ENCODE measurements around the gene UGT2B11.

DNA sequence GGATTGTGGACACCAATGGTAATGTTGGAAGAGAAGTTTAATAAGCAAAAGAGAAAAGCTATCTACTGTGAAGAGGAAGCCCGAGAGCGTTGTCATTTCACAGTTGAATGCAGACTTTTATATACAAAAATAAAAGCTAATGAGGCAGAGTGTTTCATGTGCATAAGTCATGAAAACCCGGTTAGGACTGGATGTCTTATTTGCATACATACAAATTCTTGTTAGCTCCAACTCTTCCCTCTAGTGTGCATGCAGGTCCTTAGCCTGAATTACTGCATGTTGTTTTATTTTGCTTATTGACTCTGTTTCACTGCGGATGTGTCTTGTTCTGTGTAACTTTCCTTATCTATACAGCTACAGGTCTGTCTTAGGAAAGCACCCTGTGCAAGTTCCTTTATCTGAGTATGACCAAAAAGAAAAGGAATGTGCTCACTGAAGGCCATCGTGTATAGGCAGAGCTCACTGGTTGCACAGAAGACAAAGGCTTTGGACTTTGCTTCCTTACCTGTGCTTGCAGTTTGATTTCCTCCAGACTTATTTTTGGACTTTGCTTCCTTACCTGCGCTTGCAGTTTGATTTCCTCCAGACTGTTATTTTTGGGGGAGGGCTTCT is 25.1 kb upstream of the UGT2B11 start:
- TF ChIP-seq ZNF274 (IDR thresholded peaks at IDR 0.05; ENCODE audit: low read depth, low read length) (no peak), YY1 (IDR thresholded peaks at IDR 0.05; ENCODE audit: insufficient read depth, insufficient read length) (no peak), SUZ12 (IDR thresholded peaks at IDR 0.05; ENCODE audit: extremely low read depth, insufficient read depth, insufficient read length) (no peak)

Data from NT2/D1 (cell line).